Measurements from ENCODE around the gene OPRM1.

DNA sequence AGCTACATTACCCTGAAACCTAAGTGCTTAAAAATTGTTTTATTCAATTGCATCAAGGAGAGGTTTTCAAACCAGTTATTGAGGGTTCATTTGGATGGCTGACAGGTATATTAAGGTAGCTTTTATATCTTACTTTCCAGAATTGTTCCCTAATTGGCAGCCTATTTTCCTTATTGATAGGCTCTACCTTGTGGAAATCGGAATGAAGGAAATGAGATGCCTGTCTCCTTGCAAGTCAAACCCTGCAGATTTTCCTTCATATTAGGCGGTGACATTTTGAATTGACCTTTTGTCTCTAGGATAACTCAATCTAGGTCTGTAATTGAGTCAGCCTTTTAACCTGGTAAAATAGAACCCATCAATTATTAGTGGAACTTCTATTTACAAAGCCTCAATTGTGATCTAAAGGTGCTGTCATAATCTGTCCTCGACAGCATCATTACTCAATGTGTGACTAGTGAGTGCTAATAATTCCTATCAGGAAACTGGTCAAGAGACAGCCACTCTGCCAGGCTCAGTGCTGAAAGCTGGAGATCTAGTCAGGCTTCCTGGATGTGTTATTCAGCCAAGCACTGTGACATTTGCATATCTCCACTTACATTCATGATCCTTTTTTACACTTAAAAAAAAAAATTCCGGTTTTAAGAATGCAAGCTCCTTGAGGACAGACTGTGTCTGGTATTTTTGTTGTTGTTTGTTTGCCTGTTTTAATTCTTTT is 20.1 kb downstream of the OPRM1 start:
- TF ChIP-seq POLR2AphosphoS5 (IDR thresholded peaks at IDR 0.05; ENCODE audit: low read depth, low read length) = no peak
- no peak for TF ChIP-seq MAX (IDR thresholded peaks at IDR 0.05)
- TF ChIP-seq CBX3 (IDR thresholded peaks at IDR 0.05; ENCODE audit: low read depth) = no peak
- no peak for TF ChIP-seq CTCF (IDR thresholded peaks at IDR 0.05 in 2 of 3, conservative IDR thresholded peaks at IDR 0.05 in 1 of 3; ENCODE audit: borderline replicate concordance in 1 of 3, insufficient read depth in 1 of 3, low read depth in 2 of 3, low read length in 2 of 3)
- no peak for TF ChIP-seq YY1 (IDR thresholded peaks at IDR 0.05; ENCODE audit: extremely low read depth, insufficient replicate concordance, low read depth, low read length)
- no peak for TF ChIP-seq EGR1 (IDR thresholded peaks at IDR 0.05; ENCODE audit: low read depth)
- no peak for TF ChIP-seq POLR2A (IDR thresholded peaks at IDR 0.05; ENCODE audit: borderline replicate concordance, extremely low read depth, insufficient read depth, insufficient read length)
- TF ChIP-seq EZH2 (IDR thresholded peaks at IDR 0.05) = no peak
- TF ChIP-seq RAD21 (IDR thresholded peaks at IDR 0.05; ENCODE audit: low read depth) = no peak
- no peak for TF ChIP-seq CEBPB (IDR thresholded peaks at IDR 0.05; ENCODE audit: low read depth)
- no peak for TF ChIP-seq REST (IDR thresholded peaks at IDR 0.05; ENCODE audit: low read depth)
